Measurements from ENCODE around the gene CLP1.

The CLP1 gene

GRCh38 chr11:57657194-57658022 is at the start of gene CLP1:
TSS of gene CLP1 (plus strand) at chr11:57657762. CDS start at chr11:57659477, 1,715 bp downstream.
- DNase-seq: peak; percentile 100

DNA sequence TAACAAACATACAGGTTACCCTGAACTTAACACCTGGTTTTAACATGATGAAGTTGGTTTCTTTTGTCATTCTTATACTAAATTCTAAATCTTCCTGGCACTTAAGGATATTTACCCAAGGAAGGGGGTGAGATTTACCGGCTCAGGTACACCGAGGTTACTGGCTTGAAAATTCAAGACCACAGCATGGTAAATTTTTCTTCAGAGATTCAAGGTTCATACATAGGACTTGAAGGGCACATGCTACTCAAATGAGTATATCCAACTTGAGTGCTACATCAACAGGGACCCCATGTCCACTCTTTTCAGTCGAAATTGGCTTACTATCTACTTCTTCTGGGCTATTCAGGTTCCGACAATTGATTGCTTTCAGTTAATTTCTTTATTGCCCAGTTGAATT is 47.4 kb upstream of the CLP1 start:
- no peak for DNase-seq

- no peak for DNase-seq
Observed at GRCh38 chr11:57614234-57614772, 43.3 kb upstream of the CLP1 start.

DNA sequence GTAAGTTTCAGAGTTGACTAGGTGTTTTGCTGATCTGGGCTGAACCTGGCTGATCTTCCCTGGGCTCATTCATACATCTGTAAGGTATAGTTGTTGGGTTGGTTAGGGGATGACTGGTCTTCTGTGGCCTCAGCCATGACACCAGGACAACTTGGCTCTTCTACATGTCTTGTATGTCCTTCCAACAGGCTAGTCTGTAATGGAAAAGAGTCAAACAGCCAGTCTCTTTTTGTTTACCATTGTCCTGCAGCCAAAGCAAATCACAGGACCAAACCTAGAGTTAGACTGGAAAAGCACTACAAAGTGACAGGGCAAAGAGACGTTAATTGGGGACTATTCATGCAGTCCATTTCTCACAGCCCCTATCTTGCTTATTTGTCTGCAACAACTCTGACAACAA is 42.3 kb upstream of the CLP1 start:
- no peak for DNase-seq

DNA sequence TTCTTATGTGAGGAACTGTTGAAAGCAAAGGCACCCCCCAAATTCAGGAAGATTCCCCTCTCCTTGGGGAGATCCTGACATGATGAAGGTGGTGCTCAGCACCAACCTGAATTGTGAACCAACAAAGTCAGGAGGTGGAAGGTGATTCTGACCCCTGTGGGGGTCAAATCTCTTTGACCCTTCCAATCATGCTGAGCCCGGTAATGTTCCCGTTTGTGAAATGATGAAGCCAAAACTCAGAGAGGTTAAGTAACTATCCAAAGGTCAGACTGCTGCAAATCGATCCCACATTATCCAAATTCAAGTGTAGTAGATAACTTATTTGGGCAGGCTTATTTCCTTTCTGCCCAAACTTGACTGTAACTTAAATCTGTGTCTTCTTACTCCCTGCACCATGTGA is 41.0 kb upstream of the CLP1 start:
- no peak for DNase-seq

DNA sequence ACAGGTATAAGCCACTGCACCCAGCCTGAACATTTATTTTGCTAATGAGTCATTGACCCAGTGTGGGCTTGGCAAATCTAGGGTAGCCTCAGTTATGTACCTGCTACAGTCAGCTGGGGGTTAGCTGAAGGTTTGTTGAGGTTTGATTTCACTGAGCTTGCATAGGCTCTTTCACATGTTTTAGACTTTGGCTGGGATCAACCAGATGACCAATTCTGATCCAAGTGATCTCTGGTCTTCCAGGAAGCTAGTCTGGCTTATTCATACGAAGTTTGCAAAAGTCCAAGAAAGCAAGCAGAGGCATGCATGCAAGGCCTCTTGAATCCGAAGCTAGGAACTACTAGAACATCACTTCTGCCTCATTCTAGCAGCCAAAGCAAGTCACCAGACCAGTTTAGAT is 39.1 kb upstream of the CLP1 start:
- no peak for DNase-seq

GRCh38 chr11:57619331-57619730 is 38.2 kb upstream of the CLP1 start:
- DNase-seq: no peak

GRCh38 chr11:57620467-57620866 is 37.1 kb upstream of the CLP1 start:
- DNase-seq: no peak

- no peak for DNase-seq
Observed at GRCh38 chr11:57622263-57622662, 35.3 kb upstream of the CLP1 start.

- DNase-seq: no peak
Observed at GRCh38 chr11:57624864-57625263, 32.7 kb upstream of the CLP1 start.

DNA sequence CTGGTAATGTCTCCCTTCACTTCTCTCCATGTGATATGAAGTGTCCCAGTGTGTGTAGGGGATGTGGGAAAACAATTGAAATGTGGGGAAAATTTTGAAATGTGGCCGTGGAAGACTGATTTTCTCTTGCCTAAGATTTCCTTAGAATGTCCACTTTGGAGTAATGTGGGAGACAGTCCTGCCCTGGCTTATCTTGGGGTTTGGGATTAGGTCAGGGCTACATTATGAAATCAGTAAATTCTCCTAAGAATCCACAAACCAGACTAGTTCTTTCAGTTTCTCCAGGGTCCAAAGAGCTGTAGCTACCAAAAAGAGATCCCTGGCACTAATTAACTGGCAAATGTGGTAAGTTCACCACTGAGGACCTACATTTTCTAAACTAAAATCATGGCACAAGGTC is 30.7 kb upstream of the CLP1 start:
- DNase-seq: no peak

- DNase-seq: no peak
Observed at GRCh38 chr11:57630171-57630570, 27.4 kb upstream of the CLP1 start.

DNA sequence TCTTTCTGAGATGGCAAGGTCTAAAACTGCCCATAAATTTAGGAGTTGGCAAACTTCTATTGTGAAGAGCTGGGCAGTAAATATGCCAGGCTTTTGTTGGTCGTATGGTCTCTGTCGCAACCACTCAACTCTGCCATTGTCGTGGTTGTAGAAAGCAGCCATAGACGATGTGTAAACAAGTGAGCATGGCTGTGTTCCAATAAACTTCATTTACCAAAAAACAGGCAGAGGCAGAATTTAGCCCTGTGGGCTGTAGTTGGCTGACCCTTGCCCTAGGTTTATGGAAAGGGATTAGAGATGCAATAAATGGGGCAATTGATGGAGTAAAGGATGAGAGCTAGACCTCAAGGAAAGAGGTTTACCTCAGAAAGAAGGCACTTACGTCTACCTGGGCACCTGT is 25.4 kb upstream of the CLP1 start:
- DNase-seq: no peak

DNA sequence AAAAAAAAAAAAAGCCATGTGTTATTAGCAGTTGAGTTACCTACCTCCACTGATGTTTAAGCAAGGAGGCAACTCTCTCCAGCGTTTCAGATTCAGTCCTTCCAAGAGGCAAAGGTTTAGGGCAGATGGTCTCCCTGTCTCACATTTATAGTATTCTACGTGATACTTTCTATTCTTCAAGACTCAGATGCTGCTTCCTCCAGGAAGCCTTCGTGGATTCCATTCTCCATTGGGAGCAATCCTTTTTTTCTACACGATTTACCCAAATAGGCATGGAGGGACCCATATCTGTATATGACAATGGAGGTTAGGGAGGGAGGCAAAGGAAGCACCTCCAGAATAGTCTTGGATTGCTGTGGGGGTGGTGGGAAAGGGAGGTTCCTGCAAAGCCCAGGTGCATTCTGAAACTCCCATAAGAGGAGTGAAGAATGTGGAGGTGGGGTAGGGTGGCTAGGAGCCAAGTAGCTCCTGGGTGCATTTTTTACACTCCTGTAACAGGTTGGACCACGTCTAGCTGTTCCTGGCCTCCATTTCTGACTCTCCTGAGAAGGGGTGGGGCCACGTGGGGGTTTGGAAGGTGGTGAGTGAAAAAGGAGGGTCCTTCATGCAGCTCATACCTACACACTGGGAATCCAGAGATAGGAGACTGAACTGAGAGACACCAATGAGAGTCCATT is 24.0 kb upstream of the CLP1 start:
- no peak for DNase-seq

DNA sequence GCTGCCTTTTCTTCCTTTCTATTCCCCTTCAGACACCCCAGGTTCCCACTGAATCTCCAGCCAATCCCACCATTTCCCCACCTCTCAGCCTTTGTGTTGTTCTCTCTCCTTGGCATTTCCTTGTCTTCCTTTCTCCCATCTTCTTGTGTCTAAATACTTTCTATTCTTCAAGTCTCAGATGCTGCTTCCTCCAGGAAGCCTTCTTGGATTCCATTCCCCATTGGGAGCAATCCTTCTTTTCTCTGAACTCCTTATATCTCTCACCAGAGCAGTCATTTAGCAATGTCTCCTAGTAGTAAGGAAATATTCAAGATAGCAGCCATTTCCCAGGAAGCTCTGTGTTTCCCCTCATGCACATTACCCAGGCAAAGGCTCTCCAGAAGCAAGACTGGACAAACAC is 23.3 kb upstream of the CLP1 start:
- no peak for DNase-seq

DNA sequence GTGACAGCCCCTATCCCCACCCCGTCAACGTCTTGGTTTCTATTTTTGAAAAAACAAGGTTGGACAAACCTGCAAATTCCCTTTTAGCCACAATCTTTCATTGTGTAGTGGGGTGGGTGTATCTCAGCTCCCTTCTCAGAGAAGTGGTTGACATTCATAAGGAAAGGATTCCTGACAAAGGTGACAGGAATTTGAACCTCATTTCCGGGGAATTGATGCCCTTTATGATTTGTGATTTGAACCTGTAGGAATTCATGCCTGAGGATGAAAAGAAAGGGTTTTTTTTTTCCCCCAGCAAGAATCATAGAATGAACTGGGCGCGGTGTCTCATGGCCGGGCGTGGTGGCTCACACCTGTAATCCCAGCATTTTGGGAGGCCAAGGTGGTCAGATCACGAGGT is 22.3 kb upstream of the CLP1 start:
- no peak for DNase-seq

- DNase-seq: no peak
Observed at GRCh38 chr11:57637626-57638004, 19.9 kb upstream of the CLP1 start.

GRCh38 chr11:57638005-57638781 is 19.4 kb upstream of the CLP1 start:
- DNase-seq: peak; percentile 93

DNA sequence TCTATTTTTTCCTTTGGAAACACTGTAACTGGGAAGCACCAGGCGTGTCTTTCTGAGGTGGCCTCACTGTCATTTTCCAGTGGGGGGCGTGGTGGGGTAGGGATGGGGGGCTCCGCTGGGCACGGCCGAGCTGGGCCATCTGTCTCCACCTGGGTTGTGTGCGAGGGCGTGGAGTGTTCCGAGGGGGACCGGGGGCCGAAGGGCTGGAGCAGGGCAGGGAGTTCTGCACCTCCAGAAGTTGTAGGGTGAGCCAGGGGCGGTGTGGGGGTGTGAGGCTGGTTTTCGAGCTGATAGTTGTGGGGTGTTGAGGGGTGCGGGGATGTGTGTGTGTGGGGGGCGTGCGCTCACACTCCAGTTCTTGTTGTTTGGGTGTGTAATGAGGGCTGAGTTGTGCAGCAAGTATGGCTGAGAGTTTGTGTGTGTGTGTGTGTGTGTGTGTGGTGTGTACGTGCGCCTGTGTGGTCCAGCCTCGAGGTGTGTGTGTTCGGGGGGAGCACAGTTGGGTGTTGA is 18.7 kb upstream of the CLP1 start:
- no peak for DNase-seq

DNA sequence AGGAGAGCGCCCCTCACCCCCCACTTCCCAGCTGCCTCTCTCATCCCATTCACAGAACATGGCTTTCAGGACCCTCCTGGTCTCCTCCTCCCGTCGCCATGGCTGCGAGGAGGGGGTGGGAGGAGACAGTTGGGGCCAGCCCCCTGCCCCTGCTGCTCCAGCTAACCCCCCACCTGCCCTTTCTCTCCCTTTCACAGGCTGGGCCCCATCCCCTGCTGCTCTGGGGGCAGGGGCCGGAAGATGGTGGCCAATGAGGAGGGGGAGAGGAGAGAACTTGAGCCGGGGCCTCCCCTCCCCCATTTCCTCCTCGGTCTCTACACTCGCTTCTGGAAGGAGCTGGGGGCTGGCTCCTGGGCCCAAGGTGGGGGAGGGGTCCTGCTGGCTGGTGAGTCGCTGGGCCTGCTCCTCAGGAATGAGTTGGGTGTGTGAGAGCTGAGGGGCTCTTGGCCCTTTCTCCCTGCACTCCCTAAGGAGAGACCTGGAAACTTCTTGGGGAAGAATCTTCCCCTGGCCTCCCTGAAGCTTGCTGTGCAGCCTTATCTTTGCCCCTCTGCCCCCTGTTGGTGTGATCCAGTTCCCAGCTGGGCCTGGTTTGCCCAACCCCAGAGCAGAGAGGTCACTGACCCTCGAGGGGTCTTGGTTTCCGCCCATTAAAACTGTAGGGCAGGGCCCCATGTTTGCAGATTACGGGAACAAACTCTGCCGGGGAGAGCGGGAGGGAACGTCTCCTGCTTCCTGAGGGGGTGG is 18.1 kb upstream of the CLP1 start:
- DNase-seq: no peak

DNA sequence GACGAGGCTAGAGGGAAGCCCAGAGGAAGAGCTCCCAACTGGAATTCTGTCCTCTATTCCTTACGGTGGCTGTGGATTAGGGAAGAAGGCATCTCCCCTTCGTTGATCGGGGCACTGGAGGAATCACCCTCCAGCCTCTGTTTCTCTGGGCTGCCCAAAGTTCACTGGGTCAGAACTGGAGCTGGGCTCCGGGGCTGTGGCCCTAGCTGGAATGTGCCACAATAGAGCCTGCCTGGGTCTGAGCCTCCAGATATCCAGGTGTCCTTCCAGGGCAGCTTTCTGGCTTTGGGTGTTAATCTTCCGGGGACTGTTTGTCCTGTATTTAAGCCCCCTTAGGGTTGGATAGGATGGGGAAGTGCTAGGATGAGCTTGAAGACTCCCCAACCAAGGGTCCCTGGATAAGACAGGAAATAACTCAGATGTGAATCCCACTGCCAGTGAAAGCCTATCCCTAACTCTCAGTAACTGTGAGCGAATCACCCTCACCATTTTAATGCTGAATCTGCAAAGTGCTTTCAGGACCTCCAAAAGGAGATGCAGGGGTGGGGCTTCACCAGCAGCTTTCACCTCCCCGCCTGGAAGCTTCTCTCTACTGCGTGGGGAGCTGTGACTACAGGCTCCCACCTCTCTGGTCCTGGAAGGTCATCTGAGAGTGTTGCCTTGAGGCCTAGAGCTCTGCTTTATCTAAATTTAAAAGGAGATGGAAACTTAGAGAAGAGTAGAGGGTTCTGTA is 17.3 kb upstream of the CLP1 start:
- DNase-seq: no peak

All from NCI-H2171 (cell line).